Body of pancreas (tissue), 4 donors: ENCODE measurements around the gene SKIC8. TPM values are rescaled to one million over a fixed set of nuclear protein-coding genes. Genes with fewer than 3 reads are reported as not detected.

Experiments
- ATAC-seq: fragments of 150-250 bp; one replicate; pipeline ENCODE4 v1.9.1; 2016
- DNase-seq, 4 donors: peaks; one replicate each; pipeline ENCODE4 v3.0.0-alpha.2; 2019
- H3K27ac ChIP-seq, 4 donors: fragments of 200-600 bp; sonication (generic); 1 replicate in 3 of 4; 2 replicates in 1 of 4; pipeline versions ENCODE4 v1.5.1 to v1.6.1; 2016 to 2019; ENCODE audit warnings: mild to moderate bottlenecking in 1 of 4, mixed read lengths in 1 of 4, moderate library complexity in 1 of 4
- H3K27me3 ChIP-seq, 2 donors: fragments of 200-600 bp; sonication (generic); one replicate each; pipeline ENCODE4 v1.6.0; 2016; ENCODE audit warnings: mild to moderate bottlenecking in 1 of 2
- H3K36me3 ChIP-seq, 2 donors: fragments of 200-600 bp; sonication (generic); replicated peaks in 1 of 2; 2 replicates each; pipeline ENCODE4 v1.5.1; 2016; ENCODE audit warnings: low read depth in 2 of 2; ENCODE audit not compliant: insufficient read depth in 1 of 2
- H3K4me1 ChIP-seq: fragments of 200-600 bp; sonication (generic); one replicate; pipeline ENCODE4 v1.6.0; 2016
- H3K4me3 ChIP-seq, 2 donors: fragments of 200-600 bp; sonication (generic); 1 replicate in 1 of 2; 2 replicates in 1 of 2; pipeline ENCODE4 v1.5.1; 2016 to 2019
- H3K9me3 ChIP-seq, 3 donors: fragments of 200-600 bp; sonication (generic); 1 replicate in 2 of 3; 2 replicates in 1 of 3; pipeline ENCODE4 v1.5.1; 2016
- CTCF ChIP-seq, 7 experiments: fragments of 450-650 bp in 4 of 7; fragments of 200-600 bp in 3 of 7; sonication (generic) in 3 of 7; IDR thresholded peaks; one replicate each; pipeline ENCODE4 v1.5.1; 2016 to 2019; ENCODE audit warnings: antibody characterized with exemption in 7 of 7
- POLR2A ChIP-seq, 3 donors: fragments of 450-650 bp; IDR thresholded peaks; one replicate each; pipeline ENCODE4 v1.6.1; 2016; ENCODE audit warnings: antibody characterized with exemption in 3 of 3, mild to moderate bottlenecking in 2 of 3
- WGBS, 2 donors: methylation state at CpG; one replicate each; pipeline ENCODE4 v1.1.5; 2017; 5-methylcytosine and 5-hydroxymethylcytosine counted together
- intact Hi-C: fragments of 100-400 bp; cut with DNase I; formaldehyde crosslinking; loops from one replicate; pipeline ENCODE4 v1.15.1; 2023
- total RNA-seq, 2 donors: library from RNA; depleted of rRNA; stranded (reverse); fragments of >200 nt; gene quantifications; one replicate each; pipeline ENCODE4 v1.1.0, GENCODE V29; 2016

SKIC8 gene
- total RNA-seq, 2 donors from 2014 or later, result 30.3 to 31.4 TPM

- H3K27ac ChIP-seq, result no peak overlapping the region
- no peaks in the 10 kb centered on the region for H3K9me3 ChIP-seq
- DNase-seq, result no peak
- H3K36me3 ChIP-seq, result peaks cover 0 to 6% of the 10 kb centered on the region in 2 donors
- no peaks in the 10 kb centered on the region for H3K27me3 ChIP-seq
- ATAC-seq, result no peak
- H3K4me3 ChIP-seq, result no peak overlapping the region
- TF ChIP-seq CTCF (IDR thresholded peaks at IDR 0.05), result no peak
- no peak for TF ChIP-seq POLR2A (IDR thresholded peaks at IDR 0.05)
- WGBS, 2 donors, result 78 to 87% methylated on average over 3 of the region's 3 CpGs
- peaks cover 18% of the 10 kb centered on the region for H3K4me1 ChIP-seq
- intact Hi-C loops, result no loop called here
These were observed 9.2 kb downstream of the SKIC8 start for GRCh38 chr15:78290222-78290621.

GRCh38 chr15:78284758-78285157 is 14.7 kb downstream of the SKIC8 start:
- no peak for DNase-seq
- TF ChIP-seq CTCF (IDR thresholded peaks at IDR 0.05), result no peak
- TF ChIP-seq POLR2A (IDR thresholded peaks at IDR 0.05), result no peak
- ATAC-seq, result no peak
- intact Hi-C loops, result no loop called here
- Histone ChIP-seq H3K36me3 (peaks cover 0 to 15% of the 10 kb centered on the region in 2 donors), H3K9me3 (no peaks in the 10 kb centered on the region), H3K27me3 (no peaks in the 10 kb centered on the region), H3K4me1 (no peaks in the 10 kb centered on the region), H3K4me3 (no peak overlapping the region), H3K27ac (no peak overlapping the region)
- WGBS, 2 donors, result 85 to 88% methylated on average over 4 of the region's 4 CpGs

GRCh38 chr15:78282324-78282723 is 17.1 kb downstream of the SKIC8 start:
- TF ChIP-seq CTCF (IDR thresholded peaks at IDR 0.05), result no peak
- Histone ChIP-seq H3K9me3 (no peaks in the 10 kb centered on the region), H3K27ac (no peak overlapping the region), H3K27me3 (no peaks in the 10 kb centered on the region), H3K4me3 (no peak overlapping the region), H3K4me1 (no peaks in the 10 kb centered on the region), H3K36me3 (peaks cover 0 to 12% of the 10 kb centered on the region in 2 donors)
- ATAC-seq, result no peak
- intact Hi-C loops, result no loop called here
- 91 to 94% methylated on average over 2 of the region's 2 CpGs for WGBS, 2 donors
- DNase-seq, result no peak

- peaks cover 0 to 11% of the 10 kb centered on the region in 2 donors for H3K36me3 ChIP-seq
- H3K4me3 ChIP-seq, result no peak overlapping the region
- 95% methylated on average over 13 of the region's 13 CpGs for WGBS, 2 donors
- no peak overlapping the region for H3K27ac ChIP-seq
- intact Hi-C loops, result no loop called here
- no peaks in the 10 kb centered on the region for H3K27me3 ChIP-seq
- ATAC-seq (no peak), DNase-seq (no peak)
- no peaks in the 10 kb centered on the region for H3K4me1 ChIP-seq
- TF ChIP-seq POLR2A (IDR thresholded peaks at IDR 0.05), result no peak
- H3K9me3 ChIP-seq, result no peaks in the 10 kb centered on the region
These were observed 18.9 kb downstream of the SKIC8 start for GRCh38 chr15:78280319-78281072.

GRCh38 chr15:78276064-78276943 is 23.1 kb downstream of the SKIC8 start:
- H3K27me3 ChIP-seq, result no peaks in the 10 kb centered on the region
- ATAC-seq (no peak), DNase-seq (no peak)
- 84 to 92% methylated on average over 6 of the region's 6 CpGs for WGBS, 2 donors
- no peaks in the 10 kb centered on the region for H3K9me3 ChIP-seq
- H3K4me1 ChIP-seq, result no peaks in the 10 kb centered on the region
- TF ChIP-seq POLR2A (IDR thresholded peaks at IDR 0.05), result no peak
- TF ChIP-seq CTCF (IDR thresholded peaks at IDR 0.05), result no peak
- H3K36me3 ChIP-seq, result peaks cover 0 to under 1% of the 10 kb centered on the region in 2 donors
- no peak overlapping the region for H3K4me3 ChIP-seq
- no peak overlapping the region for H3K27ac ChIP-seq
- intact Hi-C loops, result no loop called here
